ENCODE data around the gene CCR9.

GRCh38 chr3:45868213-45868612, 18.1 kb upstream of the CCR9 start:
- TF ChIP-seq CTCF (conservative IDR thresholded peaks at IDR 0.05; ENCODE audit: low read length) (no peak), EZH2phosphoT487 (IDR thresholded peaks at IDR 0.05; ENCODE audit: borderline replicate concordance, low read depth, low read length) (no peak)

Data from OCI-LY7 (cell line).